Neural progenitor cell (in vitro differentiated cells): Measurements from ENCODE around the gene SUN1. TPM values are rescaled to one million over a fixed set of nuclear protein-coding genes. Genes with fewer than 3 reads are reported as not detected.
A peak's percentile ranks its signal among the peaks of the same experiment; 100 is the strongest.

ENCODE experiments used
- DNase-seq: peaks from one replicate; pipeline ENCODE4 v3.0.0-alpha.2; 2016; ENCODE audit warnings: low spot score
- H2AFZ ChIP-seq: fragments of 200-600 bp; sonication (generic); replicated peaks from 2 replicates; pipeline ENCODE4 v1.6.1; 2016; ENCODE audit warnings: antibody characterized with exemption
- H3F3A ChIP-seq: fragments of 200-600 bp; sonication (generic); 2 replicates; pipeline ENCODE4 v1.6.1; 2016; ENCODE audit warnings: antibody characterized with exemption, low read depth
- H3K27ac ChIP-seq: fragments of 200-600 bp; sonication (generic); 2 replicates; pipeline ENCODE4 v1.5.1; 2016; ENCODE audit warnings: mild to moderate bottlenecking
- H3K27me3 ChIP-seq: fragments of 200-600 bp; sonication (generic); 2 replicates; pipeline ENCODE4 v1.6.1; 2016; ENCODE audit warnings: mild to moderate bottlenecking, moderate library complexity
- H3K36me3 ChIP-seq: fragments of 200-600 bp; sonication (generic); 2 replicates; pipeline ENCODE4 v1.5.1; 2016
- H3K4me1 ChIP-seq: fragments of 200-600 bp; sonication (generic); 2 replicates; pipeline ENCODE4 v1.6.1; 2016; ENCODE audit warnings: mixed run types
- H3K4me2 ChIP-seq: fragments of 200-600 bp; sonication (generic); 2 replicates; pipeline ENCODE4 v1.6.1; 2016
- H3K4me3 ChIP-seq: fragments of 200-600 bp; sonication (generic); 2 replicates; pipeline ENCODE4 v1.5.1; 2016
- H3K79me2 ChIP-seq: fragments of 200-600 bp; sonication (generic); 2 replicates; pipeline ENCODE4 v1.6.1; 2016; ENCODE audit warnings: low read depth
- H3K9ac ChIP-seq: fragments of 200-600 bp; sonication (generic); 2 replicates; pipeline ENCODE4 v1.6.1; 2016
- H3K9me3 ChIP-seq: fragments of 200-600 bp; sonication (generic); 2 replicates; pipeline ENCODE4 v1.5.1; 2016; ENCODE audit warnings: low read depth
- H4K20me1 ChIP-seq: fragments of 200-600 bp; sonication (generic); 2 replicates; pipeline ENCODE4 v1.6.1; 2016; ENCODE audit warnings: low read depth
- H3K27ac Mint-ChIP-seq: 3 replicates; pipeline ENCODE4 v1.8.0; 2021; ENCODE audit warnings: mixed read lengths
- H3K27me3 Mint-ChIP-seq: 2 replicates; pipeline ENCODE4 v1.8.0; 2022; ENCODE audit warnings: low read depth, mild to moderate bottlenecking, inconsistent platforms, moderate library complexity, mixed read lengths; ENCODE audit not compliant: insufficient read depth
- H3K36me3 Mint-ChIP-seq: 3 replicates; pipeline ENCODE4 v1.8.0; 2021; ENCODE audit warnings: mixed read lengths
- H3K4me1 Mint-ChIP-seq: 3 replicates; pipeline ENCODE4 v1.8.0; 2021; ENCODE audit warnings: mixed read lengths
- H3K4me3 Mint-ChIP-seq: 3 replicates; pipeline ENCODE4 v1.8.0; 2021; ENCODE audit warnings: mild to moderate bottlenecking, moderate library complexity, mixed read lengths
- H3K9me3 Mint-ChIP-seq: 3 replicates; pipeline ENCODE4 v1.8.0; 2020; ENCODE audit warnings: mixed read lengths
- EZH2 ChIP-seq: fragments of 200-600 bp; sonication (generic); IDR thresholded peaks from 2 replicates; pipeline ENCODE4 v1.6.1; 2017; ENCODE audit warnings: antibody characterized with exemption, mild to moderate bottlenecking, moderate library complexity
- EZH2phosphoT487 ChIP-seq: fragments of 200-600 bp; sonication (generic); IDR thresholded peaks from 2 replicates; pipeline ENCODE4 v1.6.1; 2017; ENCODE audit warnings: antibody characterized with exemption
- total RNA-seq: library from RNA; depleted of rRNA; stranded (reverse); fragments of >200 nt; gene quantifications from 2 replicates; pipeline ENCODE4 v1.2.3, GENCODE V29; 2015; ENCODE audit warnings: low replicate concordance
- TF ChIP-seq, protein P1 (sequence below): fragments of 200-600 bp; sonication (generic); IDR thresholded peaks from 2 replicates; pipeline ENCODE4 v1.5.1; 2017; ENCODE audit warnings: antibody characterized with exemption, mild to moderate bottlenecking

SUN1 gene
- total RNA-seq, 1 donor from 2014 or later, result 104 TPM

- Mint-ChIP-seq H3K27ac (peak overlapping the region; percentile 19), H3K4me3 (no peak overlapping the region), H3K9me3 (no peaks in the 10 kb centered on the region), H3K36me3 (peaks cover 18% of the 10 kb centered on the region), H3K27me3 (peaks cover 6% of the 10 kb centered on the region), H3K4me1 (peaks cover 29% of the 10 kb centered on the region)
- H3K4me1 ChIP-seq, result no peaks in the 10 kb centered on the region
- peaks cover 39% of the 10 kb centered on the region for H4K20me1 ChIP-seq
- H3K36me3 ChIP-seq, result no peaks in the 10 kb centered on the region
- no peaks in the 10 kb centered on the region for H3F3A ChIP-seq
- H3K4me3 ChIP-seq, result no peak overlapping the region
- H3K79me2 ChIP-seq, result peaks cover 40% of the 10 kb centered on the region
- DNase-seq, result no peak
- TF ChIP-seq EZH2 (no peak), EZH2phosphoT487 (no peak)
- TF ChIP-seq, protein P1, sequence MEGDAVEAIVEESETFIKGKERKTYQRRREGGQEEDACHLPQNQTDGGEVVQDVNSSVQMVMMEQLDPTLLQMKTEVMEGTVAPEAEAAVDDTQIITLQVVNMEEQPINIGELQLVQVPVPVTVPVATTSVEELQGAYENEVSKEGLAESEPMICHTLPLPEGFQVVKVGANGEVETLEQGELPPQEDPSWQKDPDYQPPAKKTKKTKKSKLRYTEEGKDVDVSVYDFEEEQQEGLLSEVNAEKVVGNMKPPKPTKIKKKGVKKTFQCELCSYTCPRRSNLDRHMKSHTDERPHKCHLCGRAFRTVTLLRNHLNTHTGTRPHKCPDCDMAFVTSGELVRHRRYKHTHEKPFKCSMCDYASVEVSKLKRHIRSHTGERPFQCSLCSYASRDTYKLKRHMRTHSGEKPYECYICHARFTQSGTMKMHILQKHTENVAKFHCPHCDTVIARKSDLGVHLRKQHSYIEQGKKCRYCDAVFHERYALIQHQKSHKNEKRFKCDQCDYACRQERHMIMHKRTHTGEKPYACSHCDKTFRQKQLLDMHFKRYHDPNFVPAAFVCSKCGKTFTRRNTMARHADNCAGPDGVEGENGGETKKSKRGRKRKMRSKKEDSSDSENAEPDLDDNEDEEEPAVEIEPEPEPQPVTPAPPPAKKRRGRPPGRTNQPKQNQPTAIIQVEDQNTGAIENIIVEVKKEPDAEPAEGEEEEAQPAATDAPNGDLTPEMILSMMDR, result no peak
- H3K9me3 ChIP-seq, result no peaks in the 10 kb centered on the region
- no peak overlapping the region for H3K4me2 ChIP-seq
- H3K9ac ChIP-seq, result no peak overlapping the region
- no peak overlapping the region for H3K27ac ChIP-seq
- no peaks in the 10 kb centered on the region for H3K27me3 ChIP-seq
- no peak overlapping the region for H2AFZ ChIP-seq
Observed at GRCh38 chr7:840001-840600, 7.8 kb downstream of the SUN1 start.

DNA sequence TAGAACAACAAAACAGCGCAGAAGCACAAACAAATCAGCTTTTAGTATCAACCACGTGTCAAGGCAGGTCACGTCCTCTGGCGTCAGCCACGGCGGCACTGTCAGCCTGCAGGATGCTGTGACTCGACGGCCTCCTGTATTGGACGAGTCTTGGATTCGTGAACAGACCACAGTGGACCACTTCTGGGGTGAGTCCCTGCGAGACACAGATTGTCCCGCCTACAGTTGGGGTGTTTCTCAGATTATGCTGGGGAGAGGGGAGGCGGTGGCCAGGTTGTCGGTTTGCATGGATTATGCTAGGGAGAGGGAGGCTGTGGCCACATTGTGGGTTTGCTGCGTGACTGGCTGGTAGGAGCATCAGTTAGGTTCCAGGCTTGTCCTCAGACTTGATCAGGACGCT is 9.7 kb downstream of the SUN1 start:
- Histone ChIP-seq H3K79me2 (peaks cover 37% of the 10 kb centered on the region), H3K4me3 (no peak overlapping the region), H3K4me2 (no peak overlapping the region), H2AFZ (no peak overlapping the region), H3K4me1 (no peaks in the 10 kb centered on the region), H3F3A (no peaks in the 10 kb centered on the region), H3K27me3 (no peaks in the 10 kb centered on the region), H3K9ac (no peak overlapping the region), H3K27ac (no peak overlapping the region), H3K9me3 (no peaks in the 10 kb centered on the region), H4K20me1 (peaks cover 21% of the 10 kb centered on the region), H3K36me3 (no peaks in the 10 kb centered on the region)
- TF ChIP-seq EZH2phosphoT487, result no peak
- TF ChIP-seq, protein P1, result no peak
- TF ChIP-seq EZH2, result no peak
- H3K27me3 Mint-ChIP-seq, result peaks cover 6% of the 10 kb centered on the region
- peaks cover 20% of the 10 kb centered on the region for H3K36me3 Mint-ChIP-seq
- H3K9me3 Mint-ChIP-seq, result no peaks in the 10 kb centered on the region
- DNase-seq, result no peak
- peak overlapping the region; percentile 93 for H3K27ac Mint-ChIP-seq
- H3K4me1 Mint-ChIP-seq, result peaks cover 23% of the 10 kb centered on the region
- no peak overlapping the region for H3K4me3 Mint-ChIP-seq

GRCh38 chr7:842431-843031 is 10.3 kb downstream of the SUN1 start:
- H3K9me3 Mint-ChIP-seq, result no peaks in the 10 kb centered on the region
- H4K20me1 ChIP-seq, result peaks cover 16% of the 10 kb centered on the region
- H3K36me3 Mint-ChIP-seq, result peaks cover 19% of the 10 kb centered on the region
- H3K79me2 ChIP-seq, result peaks cover 32% of the 10 kb centered on the region
- H3K27me3 Mint-ChIP-seq, result peaks cover 6% of the 10 kb centered on the region
- no peak overlapping the region for H3K4me3 ChIP-seq
- H3K9ac ChIP-seq, result no peak overlapping the region
- no peaks in the 10 kb centered on the region for H3K4me1 ChIP-seq
- H3K36me3 ChIP-seq, result no peaks in the 10 kb centered on the region
- no peaks in the 10 kb centered on the region for H3K9me3 ChIP-seq
- no peaks in the 10 kb centered on the region for H3F3A ChIP-seq
- no peak for DNase-seq
- peak overlapping the region; percentile 93 for H3K27ac Mint-ChIP-seq
- TF ChIP-seq EZH2 (no peak), EZH2phosphoT487 (no peak)
- TF ChIP-seq, protein P1, result no peak
- no peaks in the 10 kb centered on the region for H3K27me3 ChIP-seq
- H2AFZ ChIP-seq, result no peak overlapping the region
- peaks cover 23% of the 10 kb centered on the region for H3K4me1 Mint-ChIP-seq
- peak overlapping the region; percentile 5 for H3K4me3 Mint-ChIP-seq
- H3K27ac ChIP-seq, result no peak overlapping the region
- H3K4me2 ChIP-seq, result no peak overlapping the region
